ENCODE data around the gene ANKRD22. TPM values are rescaled to one million over a fixed set of nuclear protein-coding genes. Genes with fewer than 3 reads are reported as not detected.

The ANKRD22 gene
- total and polyA plus RNA-seq, 8 donors: 0.13 to 8.9 (median 0.88) TPM

- no peak for TF ChIP-seq CTCF (IDR thresholded peaks at IDR 0.05)
- no peak for ATAC-seq
- H3K4me1 ChIP-seq: peaks cover 11 to 48% of the 10 kb centered on the region in 2 donors
- peak overlapping the region in 1 of 2 donors; percentile 60 for H3K4me3 ChIP-seq
- no peaks in the 10 kb centered on the region for H3K36me3 ChIP-seq
- H3K9me3 ChIP-seq: no peaks in the 10 kb centered on the region
- DNase-seq: no peak
- peak overlapping the region; percentile 93 to 94 for H3K27ac ChIP-seq
- no peaks in the 10 kb centered on the region for H3K27me3 ChIP-seq
- intact Hi-C loops (cut with DNase I): no loop called here
These were observed 30.4 kb upstream of the ANKRD22 start for GRCh38 chr10:88881922-88882645.

GRCh38 chr10:88881320-88881719 is 29.7 kb upstream of the ANKRD22 start:
- Histone ChIP-seq H3K9me3 (no peaks in the 10 kb centered on the region), H3K36me3 (no peaks in the 10 kb centered on the region), H3K27ac (peak overlapping the region; percentile 93 to 94), H3K27me3 (no peaks in the 10 kb centered on the region), H3K4me1 (peaks cover 11 to 44% of the 10 kb centered on the region in 2 donors), H3K4me3 (peak overlapping the region; percentile 60 to 62)
- no peak for TF ChIP-seq CTCF (IDR thresholded peaks at IDR 0.05)
- DNase-seq: no peak
- ATAC-seq: no peak
- intact Hi-C loops (cut with DNase I): no loop called here

GRCh38 chr10:88880282-88881076 is 28.8 kb upstream of the ANKRD22 start:
- no peaks in the 10 kb centered on the region for H3K9me3 ChIP-seq
- no peaks in the 10 kb centered on the region for H3K27me3 ChIP-seq
- DNase-seq: peak; percentile 85 to 97 (median 87)
- peak overlapping the region; percentile 60 to 62 for H3K4me3 ChIP-seq
- intact Hi-C loops (cut with DNase I): no loop called here
- H3K4me1 ChIP-seq: peaks cover 11 to 44% of the 10 kb centered on the region in 2 donors
- H3K27ac ChIP-seq: peak overlapping the region; percentile 93 to 94
- H3K36me3 ChIP-seq: no peaks in the 10 kb centered on the region
- TF ChIP-seq CTCF (IDR thresholded peaks at IDR 0.05): no peak
- peak; percentile 95 for ATAC-seq

GRCh38 chr10:88879534-88880281 is 28.1 kb upstream of the ANKRD22 start, which contains the start of gene STAMBPL1:
TSS of gene STAMBPL1 (plus strand) at chr10:88880245. CDS start at chr10:88901709, 21,464 bp downstream.
- Histone ChIP-seq H3K27ac (peak within 1 kb of the TSS; percentile 93 to 94), H3K4me3 (peak within 1 kb of the TSS; percentile 60 to 62), H3K27me3 (no peaks in the 10 kb centered on the region), H3K9me3 (no peaks in the 10 kb centered on the region), H3K36me3 (no peaks in the 10 kb centered on the region), H3K4me1 (peaks cover 11 to 44% of the 10 kb centered on the region in 2 donors)
- ATAC-seq (peak; percentile 77), DNase-seq (peak in 2 of 4 donors; percentile 66 to 93)
- no peak for TF ChIP-seq CTCF (IDR thresholded peaks at IDR 0.05)
- intact Hi-C loops (cut with DNase I): no loop called here
